Renal cortex interstitium (tissue), 11 donors: ENCODE data around the gene FAM20A. TPM values are rescaled to one million over a fixed set of nuclear protein-coding genes. Genes with fewer than 3 reads are reported as not detected.
A peak's percentile ranks its signal among the peaks of the same experiment; 100 is the strongest.

Source experiments
- DNase-seq, 11 donors: peaks; one replicate each; pipeline ENCODE4 v3.0.0-alpha.2; 2013; ENCODE audit warnings: low read depth in 9 of 11, low spot score in 4 of 11; ENCODE audit errors: extremely low read depth in 1 of 11
- polyA plus RNA-seq, 3 donors: library from polyadenylated mRNA; unstranded; fragments of 120-200 nt; gene quantifications; one replicate each; pipeline ENCODE4 v1.2.1, GENCODE V29; 2013; ENCODE audit not compliant: insufficient read length in 3 of 3

Gene FAM20A
- polyA plus RNA-seq, 3 donors = 10.4 to 15.4 (median 10.8) TPM

- no peak for DNase-seq
These were observed 24.2 kb downstream of the FAM20A start for GRCh38 chr17:68576811-68577496.

- DNase-seq = no peak
These were observed 25.0 kb downstream of the FAM20A start for GRCh38 chr17:68576137-68576536.

- no peak for DNase-seq
These were observed 27.8 kb downstream of the FAM20A start for GRCh38 chr17:68573338-68573737.

- DNase-seq = no peak
These were observed 28.9 kb downstream of the FAM20A start for GRCh38 chr17:68572138-68572842.

DNA sequence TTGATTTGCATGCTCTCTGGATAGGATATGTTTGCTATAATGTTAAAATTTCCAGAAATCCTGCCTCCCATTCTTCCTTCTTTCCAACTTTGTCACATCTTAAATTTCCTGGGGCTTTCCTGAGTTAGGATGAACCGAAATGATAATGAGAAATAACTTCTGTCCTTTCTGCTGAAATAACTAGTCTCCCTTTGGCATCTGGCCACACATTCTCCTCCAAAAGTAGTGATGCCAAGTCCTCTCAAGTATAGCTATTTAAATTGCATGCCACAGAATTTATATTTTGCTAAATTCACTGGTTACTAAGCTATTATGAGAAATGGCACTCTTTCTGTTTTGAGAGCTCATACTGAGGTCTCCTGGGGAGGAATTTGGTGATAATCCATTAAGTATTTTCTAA, 30.6 kb downstream of the FAM20A start:
- DNase-seq = no peak

- no peak for DNase-seq
These were observed 31.8 kb downstream of the FAM20A start for GRCh38 chr17:68569346-68569745.

GRCh38 chr17:68568581-68568980, 32.6 kb downstream of the FAM20A start:
- DNase-seq = no peak

- no peak for DNase-seq
These were observed 33.6 kb downstream of the FAM20A start for GRCh38 chr17:68567581-68567980.

- no peak for DNase-seq
These were observed 34.1 kb downstream of the FAM20A start for GRCh38 chr17:68567035-68567434.

GRCh38 chr17:68566442-68566738, 34.8 kb downstream of the FAM20A start:
- no peak for DNase-seq

DNA sequence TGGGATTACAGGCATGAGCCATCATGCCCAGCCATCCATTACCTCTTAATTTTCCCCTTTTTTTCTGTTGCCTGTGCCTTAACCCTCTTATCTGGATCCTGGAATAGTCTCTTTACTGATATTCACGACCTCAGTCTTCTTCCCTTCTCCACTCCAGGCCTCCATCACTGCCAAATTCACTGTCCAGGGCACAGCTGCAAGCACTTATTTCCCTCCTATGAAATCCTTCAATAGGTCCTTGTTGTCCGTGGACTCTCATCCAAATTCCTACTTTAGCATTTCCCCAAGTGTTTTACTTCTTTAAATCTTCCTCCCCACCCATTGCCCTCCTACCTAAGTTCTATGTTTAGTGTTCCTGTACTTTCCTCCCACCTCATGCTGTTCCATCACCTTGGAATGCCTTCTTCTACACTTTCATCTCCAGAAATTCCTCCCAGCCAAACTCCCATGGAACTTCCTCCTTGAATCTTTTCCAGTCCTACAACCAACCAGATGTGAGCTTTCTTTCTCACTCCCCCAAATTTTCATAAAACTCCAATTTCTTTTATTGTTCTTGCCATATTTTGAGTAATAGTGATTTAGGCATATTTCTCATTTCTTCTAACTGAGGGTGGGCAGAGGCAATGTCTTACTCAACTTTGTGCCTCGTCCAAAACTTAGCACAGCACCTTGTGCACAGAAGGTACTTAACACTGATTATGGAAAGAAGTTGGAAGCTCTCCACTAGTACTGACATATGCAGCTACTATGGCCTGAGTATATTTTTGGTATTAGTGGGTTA, 35.3 kb downstream of the FAM20A start:
- no peak for DNase-seq

DNA sequence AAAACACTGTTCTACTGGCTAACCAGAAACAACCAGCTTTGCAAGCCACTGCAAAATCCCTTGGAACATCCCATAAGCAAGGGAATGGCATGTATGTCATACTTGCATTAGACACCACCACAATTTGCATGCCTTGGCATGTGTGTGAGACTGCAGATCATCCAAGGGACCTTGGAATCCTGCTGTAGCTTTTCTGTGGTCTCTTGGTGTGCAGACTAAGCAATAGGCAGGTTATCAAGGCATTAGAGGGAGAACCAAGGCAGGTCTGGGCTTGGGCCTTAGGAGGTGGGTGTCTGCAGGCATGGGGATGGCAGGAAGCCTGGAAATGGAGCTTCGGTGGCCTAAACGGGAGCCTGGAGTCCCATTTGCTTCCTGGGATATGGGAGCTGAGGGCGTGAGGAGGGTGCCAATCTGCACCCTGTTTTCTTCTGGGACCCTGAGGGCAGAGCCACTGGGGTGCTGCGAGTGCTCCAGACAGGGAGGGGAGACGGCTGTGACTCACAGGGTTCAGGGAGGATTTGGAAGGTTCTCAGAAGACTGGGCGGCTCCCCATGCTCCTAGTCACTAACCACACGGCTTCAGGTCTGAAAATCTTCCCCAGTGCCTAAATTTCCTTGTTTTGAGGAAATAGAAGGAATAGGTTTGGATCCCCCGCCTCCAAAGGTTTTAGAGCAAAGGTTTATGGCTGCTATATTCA, 36.6 kb downstream of the FAM20A start:
- no peak for DNase-seq

GRCh38 chr17:68562736-68563135, 38.4 kb downstream of the FAM20A start:
- no peak for DNase-seq

DNA sequence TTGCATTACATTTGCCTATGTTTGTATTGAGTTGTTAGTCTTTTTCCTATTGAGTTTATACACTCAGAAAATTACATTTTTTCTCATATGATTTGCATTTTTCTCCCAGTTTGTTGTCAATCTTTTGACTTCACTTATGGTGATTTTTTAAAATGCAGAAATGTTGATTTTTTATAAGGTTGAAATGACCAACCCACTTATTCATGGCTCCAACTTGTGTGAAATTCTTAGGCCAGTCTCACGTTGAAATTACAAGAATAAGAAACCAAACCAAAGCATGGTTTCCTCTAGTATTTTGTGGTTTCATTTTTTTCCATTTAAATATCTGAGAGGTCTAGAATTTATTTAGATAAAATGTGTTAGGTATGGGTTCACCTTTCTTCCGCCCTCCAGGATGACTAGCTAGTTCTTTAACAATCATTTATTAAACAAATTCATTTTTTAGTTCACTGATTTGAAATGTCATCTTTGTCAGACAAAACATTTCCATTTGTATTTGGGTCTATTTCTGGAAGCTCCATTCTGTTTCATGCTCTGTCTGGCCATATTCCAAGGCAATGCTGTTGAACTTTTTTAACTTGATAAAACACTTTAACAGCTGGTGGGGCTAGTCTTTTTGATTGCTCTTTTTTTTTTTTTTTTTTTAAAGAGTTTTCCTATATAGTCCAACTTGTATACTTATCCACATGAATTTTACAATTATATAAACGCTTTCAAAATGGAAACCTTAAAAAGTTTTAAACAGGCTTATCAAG, 40.0 kb downstream of the FAM20A start:
- peak in 1 of 11 donors; percentile 27 for DNase-seq

GRCh38 chr17:68559316-68559715, 41.9 kb downstream of the FAM20A start:
- no peak for DNase-seq

DNA sequence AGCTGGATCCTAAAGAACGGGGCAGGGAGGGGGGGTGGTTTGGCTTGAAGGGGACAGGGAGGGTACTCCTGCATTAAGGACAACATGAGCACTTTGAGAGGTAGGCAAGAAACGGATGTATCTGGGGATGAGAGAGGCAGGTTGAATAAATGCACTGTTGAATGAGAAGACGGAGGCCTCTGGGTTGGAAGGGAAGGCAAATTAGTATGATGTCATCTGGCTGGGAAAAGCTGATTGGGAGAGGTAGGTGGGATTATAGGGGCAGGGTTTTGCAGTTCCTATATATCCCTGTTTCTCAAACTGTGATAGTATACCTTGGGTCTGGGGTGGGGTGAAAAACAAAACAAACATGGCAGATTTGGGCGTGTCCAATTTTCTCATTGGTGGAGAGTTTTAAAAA, 44.6 kb downstream of the FAM20A start:
- no peak for DNase-seq

GRCh38 chr17:68544111-68544915, 56.9 kb downstream of the FAM20A start:
- DNase-seq = no peak
